Measurements from ENCODE around the gene PVR.
"Not testable (repeated sequence)": the region's sequence is repeated elsewhere in the genome, so short reads cannot be mapped to it uniquely, and the experiment has no call there.

PVR gene

GRCh38 chr19:44672226-44672625, 28.5 kb downstream of the PVR start:
- DNase-seq (ENCODE audit: low read depth in 2 of 3, low spot score in 1 of 3) = no peak

DNA sequence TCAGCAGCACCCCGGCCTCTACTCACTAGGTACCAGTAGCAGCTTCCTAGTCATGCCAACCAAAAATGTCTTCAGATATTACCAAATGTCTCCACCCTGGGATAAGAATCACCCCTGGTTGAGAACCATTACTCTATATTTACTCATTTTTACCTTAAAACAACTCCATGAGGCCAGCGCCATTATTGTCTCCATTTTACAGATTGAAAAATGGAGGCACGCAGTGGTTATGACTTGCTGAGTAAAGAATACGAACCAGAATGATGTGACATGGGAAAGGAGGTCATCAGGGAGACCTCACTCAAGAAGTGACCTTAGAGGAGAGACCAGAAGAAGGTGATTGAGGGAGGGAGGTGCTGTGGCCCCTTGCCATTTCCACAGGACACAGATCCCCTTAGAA, 29.8 kb downstream of the PVR start:
- no peak for DNase-seq (ENCODE audit: low read depth in 2 of 3, low spot score in 1 of 3)

DNA sequence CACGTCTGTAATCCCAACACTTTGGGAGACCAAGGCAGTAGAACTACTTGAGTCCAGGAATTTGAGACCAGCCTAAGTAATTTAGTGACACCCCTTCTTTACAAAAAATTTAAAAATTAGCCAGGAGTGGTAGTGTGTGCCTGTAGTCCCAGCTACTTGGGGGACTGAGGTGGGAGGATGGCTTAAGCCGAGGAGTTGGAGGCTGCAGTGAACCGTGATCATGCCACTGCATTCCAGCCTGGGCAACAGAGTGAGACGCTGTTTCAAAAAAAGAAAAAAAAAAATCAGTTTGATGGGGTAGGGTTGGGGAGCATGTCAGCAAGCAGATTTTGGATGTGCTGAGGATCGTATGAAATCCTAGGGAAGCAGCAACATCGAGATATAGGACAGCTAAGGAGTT, 31.8 kb downstream of the PVR start:
- DNase-seq (ENCODE audit: low read depth in 2 of 3, low spot score in 1 of 3) = no peak

DNA sequence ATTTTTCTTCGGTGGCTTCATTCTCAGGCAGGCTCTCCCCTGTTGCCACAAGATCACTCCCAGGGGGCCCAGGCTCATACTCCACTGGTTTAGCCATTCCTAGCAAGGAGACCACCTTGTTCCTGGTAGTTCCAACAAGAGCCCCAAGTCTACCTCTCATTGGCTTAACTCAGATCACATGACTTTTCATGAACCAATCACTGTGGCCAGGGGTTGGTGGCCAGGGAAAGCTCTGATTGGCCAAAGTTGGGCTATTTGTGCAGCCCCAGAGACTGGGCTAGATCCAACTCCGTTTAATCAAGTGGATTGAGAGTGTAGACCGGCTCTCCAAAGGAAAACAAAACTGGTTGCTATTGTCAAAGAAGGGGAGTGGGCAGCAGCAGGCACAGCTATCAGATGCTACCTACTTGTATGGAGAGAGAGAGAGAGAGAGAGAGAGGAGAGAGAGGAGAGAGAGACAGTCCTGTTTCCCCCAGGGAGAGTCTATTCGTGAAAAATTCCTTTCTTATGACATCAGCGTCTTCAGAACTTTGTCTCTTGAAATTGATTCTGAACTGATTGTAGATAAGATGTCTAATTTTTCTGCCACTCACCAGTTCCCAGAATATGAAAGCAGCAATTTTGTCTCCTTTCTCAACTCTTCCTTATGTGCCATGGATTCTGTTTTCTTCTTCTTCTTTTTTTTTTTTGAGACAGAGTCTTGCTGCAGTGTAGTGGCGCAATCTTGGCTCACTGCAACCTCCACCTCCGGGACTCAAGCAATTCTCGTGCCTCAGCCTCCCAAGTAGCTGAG, 33.5 kb downstream of the PVR start:
- no peak for DNase-seq (ENCODE audit: low read depth in 2 of 3, low spot score in 1 of 3)

DNA sequence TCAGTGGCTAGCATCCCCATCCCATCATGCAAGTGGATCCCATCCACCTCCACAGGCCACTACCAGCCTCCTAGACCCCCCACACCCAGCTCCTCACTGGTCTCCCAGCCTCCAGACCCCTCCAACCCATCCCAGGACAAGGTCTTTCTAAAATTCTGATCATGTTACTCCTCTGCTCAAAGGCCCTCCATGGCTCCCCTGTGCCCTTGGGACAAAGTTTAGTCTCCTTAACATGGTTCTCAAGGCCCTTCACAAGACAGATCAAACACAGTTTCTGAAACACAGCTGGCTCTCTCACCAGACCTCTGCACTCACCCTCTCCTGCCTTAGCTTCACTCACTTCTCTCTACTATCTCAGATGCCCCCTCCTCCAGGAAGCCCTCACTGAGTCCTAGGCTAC, 36.8 kb downstream of the PVR start:
- no peak for DNase-seq (ENCODE audit: low read depth in 2 of 3, low spot score in 1 of 3)

GRCh38 chr19:44681992-44682790, 38.5 kb downstream of the PVR start:
- no peak for DNase-seq (ENCODE audit: low read depth in 2 of 3, low spot score in 1 of 3)

DNA sequence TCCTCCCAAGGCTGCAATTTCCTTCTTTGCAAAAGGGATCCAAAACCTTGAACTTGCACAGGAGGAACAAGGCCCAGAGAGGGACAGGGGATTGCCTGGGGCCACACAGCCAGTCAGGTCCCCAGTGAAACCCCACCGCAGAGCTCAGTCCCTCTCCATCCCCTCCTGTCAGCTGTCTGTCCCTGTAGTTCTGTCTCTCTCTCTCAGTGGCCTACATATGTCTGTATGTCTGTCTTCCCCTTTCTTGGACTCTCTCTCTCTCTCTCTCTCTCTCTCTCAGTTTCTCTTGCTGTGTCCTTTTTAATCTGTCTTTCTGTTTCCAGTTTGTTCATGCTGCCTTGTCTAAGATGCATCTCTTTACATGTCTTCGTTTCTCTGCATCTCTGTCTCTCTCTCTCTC, 39.1 kb downstream of the PVR start:
- no peak for DNase-seq (ENCODE audit: low read depth in 2 of 3, low spot score in 1 of 3)

GRCh38 chr19:44683434-44684210, 39.9 kb downstream of the PVR start:
- no peak for DNase-seq (ENCODE audit: low read depth in 2 of 3, low spot score in 1 of 3)

DNA sequence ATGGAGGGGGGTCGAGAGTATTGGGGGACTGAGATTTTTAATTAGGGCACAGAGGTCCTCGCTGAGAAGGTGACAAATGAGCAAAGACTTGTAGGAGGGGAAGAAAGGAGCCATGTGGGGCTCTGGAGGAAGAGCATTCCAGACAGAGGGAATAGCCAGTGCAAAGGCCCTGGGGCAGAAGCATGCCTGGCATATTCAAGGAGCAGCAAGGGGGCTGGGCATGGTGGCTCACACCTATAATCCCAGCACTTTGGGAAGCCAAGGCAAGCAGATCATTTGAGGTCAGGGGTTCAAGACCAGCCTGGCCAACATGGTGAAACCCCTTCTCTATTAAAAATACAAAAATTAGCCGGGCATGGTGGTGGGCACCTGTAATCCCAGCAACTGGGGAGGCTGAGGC, 40.7 kb downstream of the PVR start:
- DNase-seq (ENCODE audit: low read depth in 2 of 3, low spot score in 1 of 3) = not testable (repeated sequence)

DNA sequence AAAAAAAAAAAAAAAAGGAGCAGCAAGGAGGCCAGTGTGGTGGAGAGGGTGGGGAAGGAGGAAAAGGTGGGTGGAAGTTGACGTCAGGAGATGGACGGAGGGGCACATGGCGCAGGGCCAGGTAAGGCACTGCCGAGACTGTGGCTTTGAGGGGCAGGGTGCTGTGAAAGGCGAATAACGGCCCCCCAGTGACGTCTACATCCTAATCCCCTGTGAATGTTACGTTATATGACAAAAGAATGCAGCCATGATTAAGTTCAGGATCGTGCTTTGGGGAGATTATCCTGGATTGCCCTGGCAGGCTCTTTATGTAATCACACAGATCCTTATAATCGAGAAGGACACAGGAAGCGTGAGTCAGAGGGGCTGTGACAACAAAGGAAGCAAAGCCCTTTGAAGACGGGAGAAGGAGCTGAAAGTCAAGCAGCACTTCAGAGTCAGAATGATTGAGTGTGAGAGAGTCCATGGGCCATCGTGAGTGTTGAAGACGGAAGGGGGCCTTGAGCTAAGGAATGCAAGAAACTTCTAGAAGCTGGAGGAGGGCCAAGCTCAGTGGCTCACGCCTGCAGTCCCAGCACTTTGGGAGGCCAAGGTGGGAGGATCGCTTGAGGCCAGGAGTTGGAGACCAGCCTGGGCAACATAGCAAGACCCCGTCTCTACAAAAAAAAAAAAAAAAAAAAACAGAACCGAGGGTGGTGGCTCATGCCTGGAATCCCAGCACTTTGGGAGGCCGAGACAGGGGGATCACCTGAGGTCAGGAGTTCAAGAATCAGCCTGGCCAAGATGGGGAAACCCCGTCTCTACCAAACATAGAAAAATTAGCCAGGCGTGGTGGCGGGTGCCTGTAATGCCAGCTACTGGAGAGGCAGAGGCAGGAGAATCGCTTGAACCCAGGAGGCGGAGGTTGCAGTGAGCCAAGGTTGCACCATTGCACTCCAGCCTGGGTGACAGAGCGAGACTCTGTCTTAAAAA, 41.5 kb downstream of the PVR start:
- peak in 1 of 3 donors; percentile 5 for DNase-seq (ENCODE audit: low read depth in 2 of 3, low spot score in 1 of 3)

DNA sequence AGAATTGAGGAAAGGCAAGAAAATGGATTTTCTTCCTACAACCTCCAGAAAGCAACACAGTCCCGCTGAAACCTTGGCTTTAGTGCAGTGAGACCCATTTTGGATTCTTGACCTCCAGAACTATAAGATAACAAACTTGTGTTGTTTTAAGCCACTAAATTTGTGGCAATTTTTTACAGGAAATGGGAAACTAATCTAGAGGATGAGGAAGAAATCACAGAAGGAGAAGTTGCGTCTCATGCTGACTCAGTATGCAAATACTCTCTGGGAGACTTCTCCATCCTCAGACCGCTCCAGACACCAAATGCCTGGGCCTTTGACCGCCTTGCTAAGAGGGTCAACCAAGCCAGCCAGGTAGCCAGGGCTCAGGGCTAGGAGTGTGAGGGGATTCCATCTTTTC, 42.2 kb downstream of the PVR start:
- DNase-seq (ENCODE audit: low read depth in 2 of 3, low spot score in 1 of 3) = no peak

- no peak for DNase-seq (ENCODE audit: low read depth in 2 of 3, low spot score in 1 of 3)
Observed at GRCh38 chr19:44686896-44687295, 43.2 kb downstream of the PVR start.

GRCh38 chr19:44687888-44688287, 44.2 kb downstream of the PVR start:
- DNase-seq (ENCODE audit: low read depth in 2 of 3, low spot score in 1 of 3) = no peak

- peak; percentile 55 to 81 (median 71) for DNase-seq (ENCODE audit: low read depth in 2 of 3, low spot score in 1 of 3)
Observed at GRCh38 chr19:44689290-44690130, 45.8 kb downstream of the PVR start.

DNA sequence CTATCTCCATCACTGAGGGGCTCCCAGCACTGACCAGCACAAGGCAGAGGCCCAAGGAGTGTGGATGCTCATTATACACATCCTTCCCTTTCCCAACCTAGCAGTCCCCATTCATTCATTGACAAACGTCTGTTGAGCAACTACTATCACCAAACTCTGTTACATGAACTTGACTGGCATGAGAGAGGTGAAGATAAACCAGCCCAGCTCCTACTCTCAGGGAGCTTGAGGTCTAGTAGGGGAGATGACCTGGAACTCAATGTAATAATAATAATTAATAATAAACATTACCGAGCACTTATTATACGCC, 46.4 kb downstream of the PVR start:
- no peak for DNase-seq (ENCODE audit: low read depth in 2 of 3, low spot score in 1 of 3)

DNA sequence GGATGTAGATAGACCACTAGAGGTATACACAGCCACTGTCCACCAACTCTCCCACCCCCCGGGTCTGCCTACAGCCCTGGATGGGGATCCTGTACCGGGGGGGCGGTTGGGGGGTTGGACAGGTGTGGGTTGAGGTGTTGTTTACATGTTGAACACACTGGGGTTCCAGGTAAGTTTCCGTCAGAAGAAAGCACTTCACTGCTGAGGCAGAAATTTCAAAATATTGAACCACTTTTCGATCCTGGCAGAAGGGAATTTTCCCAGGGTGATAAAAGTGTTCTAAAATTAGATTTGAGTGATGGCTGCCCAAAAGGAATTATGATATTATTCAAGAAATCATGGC, 48.6 kb downstream of the PVR start:
- DNase-seq (ENCODE audit: low read depth in 2 of 3, low spot score in 1 of 3) = no peak

DNA sequence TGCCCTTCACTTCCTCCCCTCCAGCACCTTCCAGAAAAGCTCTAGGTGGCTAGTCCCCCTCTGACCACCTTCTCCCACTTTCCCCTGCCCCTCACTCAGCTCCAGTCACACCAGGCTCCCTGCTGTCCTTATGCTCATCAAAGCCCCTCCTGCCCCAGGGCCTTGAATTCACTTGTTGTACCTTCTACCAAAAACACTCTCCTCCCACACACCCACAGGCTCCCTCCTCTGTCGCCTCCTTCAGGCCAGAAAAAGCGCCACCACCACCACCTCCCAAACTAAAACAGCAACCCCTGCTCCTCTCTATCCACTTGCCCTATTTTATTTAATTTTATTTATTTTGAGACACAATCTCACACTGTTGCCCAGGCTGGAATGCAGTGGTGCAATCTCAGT, 50.5 kb downstream of the PVR start:
- peak; percentile 13 to 38 (median 20) for DNase-seq (ENCODE audit: low read depth in 2 of 3, low spot score in 1 of 3)

DNA sequence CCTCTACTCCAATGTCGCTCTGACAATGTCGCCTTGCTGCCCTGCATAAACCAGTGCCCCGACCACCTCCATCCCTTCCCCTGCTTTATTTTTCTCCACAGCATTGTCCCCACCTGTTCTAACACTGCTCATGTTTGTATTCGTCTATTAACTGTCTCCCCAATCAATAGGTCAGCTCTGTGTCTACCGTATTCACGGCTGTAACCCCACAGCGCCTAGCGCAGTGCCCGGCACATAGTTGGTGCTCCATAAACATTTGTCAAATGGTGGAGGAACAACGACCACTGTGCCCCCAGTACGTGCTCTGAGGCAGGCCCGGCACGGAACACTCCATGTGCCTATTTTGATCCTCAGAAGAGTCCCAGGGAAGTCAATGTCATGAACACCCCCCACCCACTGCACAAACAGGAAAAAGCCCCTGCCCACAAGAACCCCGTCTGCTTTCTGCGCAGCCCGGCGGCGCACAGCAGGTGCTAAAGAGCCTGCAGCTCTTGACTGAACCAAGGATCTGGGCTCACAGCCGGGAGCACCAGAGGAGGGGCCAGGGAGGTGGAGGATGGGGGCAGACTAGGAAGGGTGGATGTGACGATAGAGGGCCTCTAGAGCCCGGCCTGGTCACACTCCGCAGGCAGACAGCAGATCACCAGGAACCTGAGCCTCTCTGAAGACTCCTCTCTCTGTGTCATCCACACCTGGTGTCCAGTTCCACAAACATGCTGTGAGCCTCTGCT, 53.4 kb downstream of the PVR start:
- DNase-seq (ENCODE audit: low read depth in 2 of 3, low spot score in 1 of 3) = no peak

DNA sequence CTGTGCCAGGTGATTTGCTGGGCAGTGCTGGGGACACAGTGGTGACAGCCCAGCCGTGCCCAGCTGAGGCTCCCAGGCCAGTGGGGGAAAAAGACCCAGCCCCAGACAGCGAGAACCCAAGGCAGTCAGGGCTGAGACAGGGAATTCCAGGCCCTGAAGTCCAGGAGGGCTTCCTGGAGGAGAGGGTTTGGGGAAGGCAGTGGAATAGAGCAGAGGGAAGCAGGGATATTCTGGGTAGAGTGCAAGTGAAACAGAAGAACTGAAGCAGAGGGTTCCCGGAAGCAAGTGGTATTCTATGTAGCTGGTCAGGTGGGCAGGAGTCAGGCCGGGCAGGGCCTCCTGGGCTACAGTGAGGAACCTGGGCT, 53.9 kb downstream of the PVR start:
- DNase-seq (ENCODE audit: low read depth in 2 of 3, low spot score in 1 of 3) = no peak
